HTERT RPE-1 (cell line): ENCODE measurements around the gene GH2.
"Not testable (repeated sequence)": the region's sequence is repeated elsewhere in the genome, so short reads cannot be mapped to it uniquely, and the experiment has no call there.

Source experiments
- in situ Hi-C: fragments of 300-500 bp; cut with MboI; formaldehyde crosslinking; loops from 4 replicates; pipeline ENCODE4 v1.14.3; 2020; ENCODE audit warnings: low sequenced_read_pairs

The GH2 gene

DNA sequence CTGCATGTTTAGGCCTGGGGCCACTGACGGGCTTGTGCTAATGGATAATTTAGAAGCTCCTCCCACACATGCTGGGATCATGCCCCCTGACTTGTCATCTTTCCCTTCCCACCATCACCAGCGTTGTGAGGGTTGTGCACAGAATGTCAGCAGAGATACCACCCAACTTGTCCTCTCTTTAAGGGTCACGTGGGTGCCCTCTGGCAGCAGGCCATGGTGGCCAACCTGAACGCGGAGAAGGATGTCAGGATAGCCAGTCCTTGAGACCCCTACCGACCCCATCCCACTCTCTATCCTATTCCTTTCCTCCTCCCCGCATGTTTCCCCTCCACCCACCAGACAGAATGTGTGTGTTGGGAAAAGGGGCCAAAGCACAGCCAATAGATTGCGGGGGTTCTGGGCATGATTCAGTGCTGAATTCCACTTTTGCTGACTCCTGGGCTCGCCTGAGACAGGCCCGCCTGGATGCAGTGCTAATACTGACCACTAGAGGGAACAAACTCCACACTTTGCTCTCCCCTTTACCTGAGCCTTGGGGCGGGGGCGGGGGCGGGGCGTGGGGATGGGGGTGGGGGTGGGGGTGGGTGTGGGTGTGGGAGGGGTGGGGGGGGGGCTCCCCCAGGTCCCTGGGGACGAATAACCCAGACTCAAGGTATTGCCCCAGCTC is at the start of gene GH2:
GH2 (minus strand) TSS at position 10 of the 667 bp plus-strand sequence. CDS start 143 bp downstream, outside the sequence.
- in situ Hi-C loops: no loop called here

DNA sequence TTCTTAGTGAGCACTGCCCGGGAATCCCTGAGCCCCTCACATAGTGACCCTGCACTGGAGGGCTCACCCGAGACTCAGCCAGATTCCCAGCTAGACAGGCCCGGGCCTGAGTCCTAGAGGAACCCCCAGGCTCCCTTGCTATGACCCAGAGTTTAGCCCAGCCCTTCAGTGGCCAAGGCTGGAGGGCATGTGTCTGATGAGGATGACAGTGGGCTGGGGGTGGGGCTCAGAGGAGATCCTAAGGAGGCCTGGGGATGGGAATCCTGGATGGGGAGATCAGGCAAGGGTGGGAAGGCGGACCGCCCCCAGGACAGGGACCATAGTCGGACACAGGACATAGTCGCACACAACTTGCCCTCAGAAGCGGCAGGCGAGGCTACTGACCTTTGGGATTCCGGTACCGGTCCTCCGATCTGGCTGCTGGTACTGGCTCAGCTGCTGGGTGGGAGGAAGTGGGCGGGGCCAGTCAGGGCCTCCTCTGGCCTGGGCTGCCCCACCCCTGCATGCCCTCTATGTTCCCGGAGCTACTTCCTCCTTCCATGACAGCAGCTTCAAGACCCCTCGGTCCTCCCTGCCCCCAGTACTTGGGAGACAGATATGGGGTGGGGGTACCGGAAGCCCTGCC is 49.3 kb upstream of the GH2 start:
- in situ Hi-C loops: no loop called here

DNA sequence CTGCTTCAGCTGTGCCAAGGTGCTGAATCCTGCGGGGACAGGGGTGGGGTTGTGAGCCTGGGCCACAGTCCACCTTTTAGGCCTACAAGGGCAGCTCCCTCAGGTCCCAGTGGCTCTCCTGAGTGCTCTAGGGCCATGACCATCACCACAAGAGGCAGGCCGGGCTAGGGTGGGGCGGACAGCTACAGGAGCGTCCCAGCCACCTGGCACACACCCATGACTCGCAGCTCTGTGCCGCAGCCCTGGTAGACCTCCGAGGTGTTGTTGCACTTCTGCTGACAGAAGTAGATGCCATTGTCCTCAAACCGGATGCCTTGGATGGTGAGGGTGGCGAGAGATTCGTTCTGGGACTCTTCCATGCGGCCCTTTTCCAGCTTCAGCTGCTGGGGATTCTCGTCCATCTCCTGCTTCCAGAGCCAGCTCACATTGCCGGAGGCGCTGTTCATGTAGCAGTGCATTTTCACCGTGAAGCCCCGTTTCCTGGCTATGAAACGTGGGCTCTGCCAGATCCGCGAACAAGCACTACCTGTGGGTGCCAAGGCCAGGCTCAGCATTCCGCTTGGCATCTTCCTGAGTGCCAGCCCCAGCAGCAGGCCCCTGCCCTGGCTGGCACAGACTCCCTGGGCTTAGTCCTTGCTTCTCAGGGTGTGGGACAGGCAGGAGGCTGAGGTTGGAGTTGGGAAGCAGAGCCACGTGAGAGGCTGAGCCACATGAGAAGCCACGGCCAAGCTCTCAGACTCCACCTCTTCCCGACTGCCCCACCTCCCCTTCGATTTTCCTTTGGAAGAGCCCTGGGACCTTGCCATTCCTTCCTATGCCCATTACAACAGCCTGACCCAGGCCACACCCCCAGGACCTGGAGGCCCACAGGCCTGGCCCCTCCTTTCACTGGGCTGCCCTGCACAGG is 48.4 kb upstream of the GH2 start:
- in situ Hi-C loops: no loop called here

DNA sequence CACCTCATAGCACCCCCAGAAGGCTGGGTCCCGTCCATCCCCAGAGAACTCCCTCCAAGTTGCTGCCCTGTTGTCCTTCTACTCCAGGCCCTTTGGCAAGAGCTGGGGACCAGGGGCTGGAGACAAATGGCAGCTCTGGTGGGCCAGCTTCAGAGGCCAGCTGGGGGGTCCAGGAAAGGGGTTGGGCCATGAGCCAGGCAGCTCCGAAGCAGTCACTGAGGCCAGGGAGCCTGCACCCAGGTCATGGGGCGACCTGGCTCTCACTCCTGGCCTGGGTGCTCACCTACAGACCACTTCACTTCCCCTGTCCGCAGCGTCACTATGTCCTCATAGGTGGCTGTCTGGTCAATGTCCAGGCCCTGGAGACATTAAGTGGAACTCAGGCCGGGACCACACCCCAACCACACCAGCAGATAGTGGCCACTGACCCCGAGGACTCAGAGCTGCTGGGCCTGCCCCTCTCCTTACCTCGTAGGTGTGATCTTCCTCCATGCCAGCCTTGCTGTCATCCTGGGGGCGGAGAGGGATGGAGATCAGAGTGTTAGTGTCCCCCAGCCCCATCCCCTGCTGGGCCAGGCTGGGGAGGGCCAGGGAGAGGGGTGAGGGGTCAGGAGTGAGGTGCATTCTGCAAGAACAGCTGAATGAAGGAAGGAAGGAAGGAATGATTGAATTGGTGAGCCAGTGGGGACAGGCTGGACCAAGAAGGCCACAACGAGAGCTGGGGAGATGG is 47.4 kb upstream of the GH2 start:
- in situ Hi-C loops: no loop called here

DNA sequence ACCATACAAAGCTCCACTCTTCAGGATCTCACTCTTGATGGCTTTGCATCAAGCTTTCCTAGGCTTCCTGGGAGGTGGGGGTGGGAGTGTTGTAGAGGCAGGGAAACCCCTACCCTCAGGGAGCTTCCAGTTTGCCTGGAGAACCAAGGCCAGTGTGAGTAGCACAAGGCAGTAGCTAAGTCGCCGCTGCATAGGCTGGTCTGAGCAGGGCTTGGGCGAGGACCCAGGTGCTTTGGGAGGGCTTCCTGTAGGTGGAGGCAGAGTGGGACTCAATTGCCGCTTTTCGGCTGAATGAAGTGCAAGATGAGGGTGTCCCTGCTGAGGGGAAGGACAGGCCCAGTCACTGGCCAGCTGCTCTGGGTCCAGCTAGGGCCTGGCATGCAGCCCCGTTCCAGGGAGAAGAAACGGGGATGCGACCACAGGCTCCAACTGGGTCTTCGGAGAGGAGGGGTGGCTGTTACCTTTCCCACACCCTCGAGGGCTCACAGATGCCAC is 46.5 kb upstream of the GH2 start:
- in situ Hi-C loops: no loop called here

DNA sequence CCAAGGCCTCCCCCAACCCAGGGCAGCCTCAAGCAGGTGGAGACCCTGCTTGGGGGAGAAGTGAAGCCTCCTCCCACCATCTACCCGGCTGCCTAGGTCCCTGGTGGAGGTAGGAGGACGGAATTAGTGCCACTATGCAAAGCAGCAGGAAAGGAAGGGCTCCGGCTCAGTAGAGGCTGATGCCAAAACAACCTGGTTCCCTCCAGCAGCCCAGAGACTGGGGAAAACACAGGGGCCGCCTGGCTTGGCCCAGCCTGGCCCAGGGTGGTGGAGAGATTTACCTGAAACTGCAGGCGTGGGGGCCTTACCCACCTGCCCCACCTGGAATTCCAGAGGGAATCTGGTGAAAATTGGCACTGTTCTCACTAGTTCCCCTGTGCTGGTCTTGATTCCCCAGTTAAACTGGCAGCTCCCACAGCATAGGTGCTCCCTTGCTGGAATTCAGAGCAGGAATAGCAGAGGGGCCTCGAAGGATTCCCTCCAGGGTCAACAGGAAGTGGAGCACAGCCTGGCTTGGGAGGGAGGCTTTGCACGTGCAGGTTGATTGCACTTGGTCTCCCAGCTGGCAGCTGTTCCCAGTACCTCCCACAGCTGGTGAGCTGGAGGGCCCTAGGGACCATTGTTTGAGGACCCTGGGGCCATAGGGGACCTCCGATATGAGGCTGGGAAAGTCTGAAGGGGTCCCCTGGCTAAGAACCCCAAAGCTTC is 45.9 kb upstream of the GH2 start:
- in situ Hi-C loops: no loop called here

DNA sequence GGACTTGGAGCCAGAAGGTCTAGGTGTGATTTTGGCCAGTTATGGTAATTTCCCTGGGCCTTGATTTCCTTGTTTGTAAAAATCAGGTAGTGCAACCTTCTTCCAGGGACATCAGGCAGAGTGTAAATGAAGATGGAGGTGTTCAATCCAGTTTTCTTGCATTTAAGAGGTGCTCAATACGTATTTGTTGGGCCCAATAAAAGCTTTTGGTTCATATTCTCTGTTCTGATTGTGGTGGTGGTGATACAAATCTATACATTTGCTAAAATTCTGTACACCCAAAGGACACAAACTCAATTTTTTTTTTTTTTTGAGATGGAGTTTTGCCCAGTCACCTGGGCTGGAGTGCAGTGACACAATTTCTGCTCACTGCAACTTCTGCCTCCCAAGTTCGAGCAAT is 44.4 kb upstream of the GH2 start:
- in situ Hi-C loops: no loop called here

DNA sequence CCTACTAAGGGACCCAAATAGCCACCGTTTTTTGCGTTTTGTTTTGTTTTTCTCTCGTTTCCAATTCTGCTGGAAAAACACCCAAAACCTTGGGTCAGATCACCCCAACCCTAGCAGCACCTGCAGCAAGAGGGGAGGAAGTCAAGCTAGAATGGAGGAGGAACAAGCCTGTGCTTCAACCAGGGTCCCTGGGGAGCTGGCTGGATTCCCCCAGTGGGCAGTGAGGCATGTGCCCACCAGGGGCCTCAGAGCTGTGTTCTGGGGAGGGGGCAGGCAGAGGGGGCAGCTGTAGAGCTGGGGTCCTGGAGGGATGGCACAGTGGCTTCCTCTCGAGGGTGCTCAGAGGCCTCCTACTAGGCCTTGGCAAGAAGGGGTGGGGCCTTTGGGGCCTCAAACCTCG is 43.9 kb upstream of the GH2 start:
- in situ Hi-C loops: no loop called here

DNA sequence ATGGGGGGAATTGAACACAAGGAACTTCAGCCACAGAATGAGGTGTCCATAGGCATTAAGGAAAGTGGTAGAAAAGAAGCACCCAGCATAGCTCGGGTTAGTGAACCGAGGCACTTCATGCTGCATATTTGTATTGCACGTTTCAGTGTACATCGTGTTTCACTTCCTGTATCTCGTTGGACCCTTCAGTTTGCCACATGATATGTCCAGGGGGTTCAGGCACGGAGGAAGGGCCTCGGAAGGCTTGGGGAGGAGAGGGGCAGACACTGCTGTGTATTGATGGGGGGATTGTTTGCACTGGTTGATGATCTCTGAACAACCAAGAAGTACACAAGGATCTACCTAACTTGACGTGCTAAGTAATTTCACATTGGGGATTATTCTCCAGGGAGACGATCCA is 40.7 kb upstream of the GH2 start:
- in situ Hi-C loops: not testable (repeated sequence)

DNA sequence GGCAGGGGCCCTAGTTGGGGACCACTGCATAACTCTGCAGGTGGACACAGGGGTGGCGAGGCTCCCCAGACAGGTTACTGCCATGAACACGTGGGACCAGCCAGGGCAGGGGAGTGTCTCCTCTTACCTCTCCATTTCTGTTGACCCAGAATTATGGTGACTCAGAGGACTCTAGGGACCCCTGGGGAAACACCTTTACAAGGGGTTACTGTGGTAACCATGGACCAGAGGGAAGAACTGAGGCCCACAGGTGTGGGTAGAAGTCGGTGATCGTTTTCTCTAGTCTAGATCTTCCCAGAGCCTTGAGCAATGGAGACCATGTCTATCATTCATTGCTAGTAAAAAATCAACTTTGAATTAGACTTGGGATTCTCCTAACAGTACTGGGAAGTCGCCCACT is 39.0 kb upstream of the GH2 start:
- in situ Hi-C loops: not testable (repeated sequence)

DNA sequence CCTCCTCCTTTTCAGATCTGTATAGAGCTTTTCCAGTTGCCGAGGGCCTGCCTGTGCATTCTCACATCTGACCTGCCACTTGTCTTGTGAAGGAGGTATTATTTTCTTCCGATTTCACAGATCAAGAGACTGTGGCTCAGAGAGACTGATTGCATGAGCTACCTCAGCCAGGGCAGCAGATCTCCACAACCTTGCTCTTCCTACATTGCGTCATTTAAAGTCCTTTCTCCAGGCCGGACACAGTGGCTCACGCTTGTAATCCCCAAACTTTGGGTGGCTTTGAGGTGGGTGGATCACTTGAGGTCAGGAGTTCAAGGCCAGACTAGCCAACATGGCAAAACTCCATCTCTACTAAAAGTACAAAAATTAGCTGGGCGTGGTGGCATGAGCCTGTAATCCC is 38.3 kb upstream of the GH2 start:
- in situ Hi-C loops: not testable (repeated sequence)

DNA sequence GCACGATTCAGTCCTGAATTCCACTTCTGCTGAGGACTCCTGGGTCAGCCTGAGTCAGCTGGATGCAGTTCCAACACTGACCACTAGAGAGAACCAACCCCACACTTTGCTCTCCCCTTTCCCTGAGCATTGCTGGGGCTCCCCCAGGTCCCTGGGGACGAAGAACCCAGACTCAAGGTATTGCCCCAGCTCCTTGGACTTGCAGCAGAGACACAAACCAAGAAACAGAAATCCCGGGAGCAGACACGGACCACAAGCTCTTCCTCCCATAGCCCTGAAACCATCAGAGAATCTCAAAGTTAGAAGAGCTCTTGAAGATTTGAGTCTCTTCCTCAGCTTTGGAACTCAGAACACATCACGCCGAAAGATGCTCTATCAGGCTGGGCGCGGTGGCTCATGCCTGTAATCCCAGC is 37.6 kb upstream of the GH2 start:
- in situ Hi-C loops: no loop called here

DNA sequence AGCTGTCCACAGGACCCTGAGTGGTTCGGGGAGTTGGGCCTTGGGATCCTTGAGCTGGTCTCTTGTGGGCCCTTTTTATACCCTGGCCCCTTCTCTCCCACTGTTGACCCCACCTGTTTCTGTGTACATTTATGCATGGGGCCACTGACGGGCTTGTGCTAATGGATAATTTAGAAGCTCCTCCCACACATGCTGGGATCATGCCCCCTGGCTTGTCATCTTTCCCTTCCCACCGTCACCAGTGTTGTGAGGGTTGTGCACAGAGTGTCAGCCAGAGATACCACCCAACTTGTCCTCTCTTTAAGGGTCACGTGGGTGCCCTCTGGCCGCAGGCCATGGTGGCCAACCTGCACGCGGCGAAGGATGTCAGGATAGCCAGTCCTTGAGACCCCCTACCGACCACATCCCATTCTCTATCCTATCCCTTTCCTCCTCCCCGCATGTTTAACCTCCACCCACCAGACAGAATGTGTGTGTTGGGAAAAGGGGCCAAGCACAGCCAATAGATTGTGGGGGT is 37.1 kb upstream of the GH2 start, which contains the start of gene GH1:
GH1 (minus strand) TSS at position 51 of the 517 bp plus-strand sequence. CDS start 63 bp downstream, outside the sequence.
- in situ Hi-C loops: not testable (repeated sequence)

DNA sequence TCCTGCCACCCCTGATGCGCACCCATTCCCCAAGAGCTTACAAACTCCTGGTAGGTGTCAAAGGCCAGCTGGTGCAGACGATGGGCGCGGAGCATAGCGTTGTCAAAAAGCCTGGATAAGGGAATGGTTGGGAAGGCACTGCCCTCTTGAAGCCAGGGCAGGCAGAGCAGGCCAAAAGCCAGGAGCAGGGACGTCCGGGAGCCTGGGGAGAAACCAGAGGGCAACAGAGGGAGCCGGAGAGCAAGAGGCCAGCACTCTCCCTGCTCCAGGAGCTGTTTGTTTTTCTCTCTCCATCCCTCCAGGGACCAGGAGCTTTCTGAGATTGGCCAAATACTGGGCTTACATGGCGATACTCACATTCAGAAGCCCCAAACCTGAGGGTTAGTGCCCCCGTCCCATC is 36.6 kb upstream of the GH2 start:
- in situ Hi-C loops: no loop called here

DNA sequence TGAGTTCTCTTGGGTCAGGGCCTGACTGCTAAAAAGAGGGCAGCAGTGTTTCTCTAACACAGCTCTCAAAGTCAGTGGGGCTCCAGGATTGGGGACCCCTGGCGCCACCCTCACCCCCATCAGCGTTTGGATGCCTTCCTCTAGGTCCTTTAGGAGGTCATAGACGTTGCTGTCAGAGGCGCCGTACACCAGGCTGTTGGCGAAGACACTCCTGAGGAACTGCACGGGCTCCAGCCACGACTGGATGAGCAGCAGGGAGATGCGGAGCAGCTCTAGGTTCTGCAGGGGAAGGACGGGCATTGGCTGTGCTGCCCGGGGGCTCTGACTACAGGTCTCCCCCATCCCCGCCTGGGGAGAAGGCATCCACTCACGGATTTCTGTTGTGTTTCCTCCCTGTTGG is 35.9 kb upstream of the GH2 start:
- in situ Hi-C loops: no loop called here

DNA sequence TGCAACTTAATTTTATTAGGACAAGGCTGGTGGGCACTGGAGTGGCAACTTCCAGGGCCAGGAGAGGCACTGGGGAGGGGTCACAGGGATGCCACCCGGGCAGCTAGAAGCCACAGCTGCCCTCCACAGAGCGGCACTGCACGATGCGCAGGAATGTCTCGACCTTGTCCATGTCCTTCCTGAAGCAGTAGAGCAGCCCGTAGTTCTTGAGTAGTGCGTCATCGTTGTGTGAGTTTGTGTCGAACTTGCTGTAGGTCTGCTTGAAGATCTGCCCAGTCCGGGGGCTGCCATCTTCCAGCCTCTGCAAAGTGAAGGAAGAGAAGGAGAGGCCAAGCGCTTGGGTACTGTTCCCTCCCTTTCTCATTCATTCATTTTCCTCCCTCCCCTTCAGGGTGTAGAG is 35.5 kb upstream of the GH2 start:
- in situ Hi-C loops: not testable (repeated sequence)

DNA sequence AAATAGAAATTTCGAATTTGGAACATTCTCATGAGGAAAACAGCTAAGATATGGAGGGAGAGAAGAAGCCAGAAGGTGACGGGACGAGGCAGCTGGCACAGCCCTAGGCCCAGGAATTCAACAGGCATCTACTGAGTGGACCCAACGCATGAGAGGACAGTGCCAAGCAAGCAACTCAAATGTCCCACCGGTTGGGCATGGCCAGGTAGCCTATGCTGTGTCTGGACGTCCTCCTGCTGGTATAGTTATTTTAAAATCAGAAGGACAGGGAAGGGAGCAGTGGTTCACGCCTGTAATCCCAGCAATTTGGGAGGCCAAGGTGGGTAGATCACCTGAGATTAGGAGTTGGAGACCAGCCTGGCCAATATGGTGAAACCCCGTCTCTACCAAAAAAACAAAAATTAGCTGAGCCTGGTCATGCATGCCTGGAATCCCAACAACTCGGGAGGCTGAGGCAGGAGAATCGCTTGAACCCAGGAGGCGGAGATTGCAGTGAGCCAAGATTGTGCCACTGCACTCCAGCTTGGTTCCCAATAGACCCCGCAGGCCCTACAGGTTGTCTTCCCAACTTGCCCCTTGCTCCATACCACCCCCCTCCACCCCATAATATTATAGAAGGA is 34.9 kb upstream of the GH2 start:
- in situ Hi-C loops: no loop called here

DNA sequence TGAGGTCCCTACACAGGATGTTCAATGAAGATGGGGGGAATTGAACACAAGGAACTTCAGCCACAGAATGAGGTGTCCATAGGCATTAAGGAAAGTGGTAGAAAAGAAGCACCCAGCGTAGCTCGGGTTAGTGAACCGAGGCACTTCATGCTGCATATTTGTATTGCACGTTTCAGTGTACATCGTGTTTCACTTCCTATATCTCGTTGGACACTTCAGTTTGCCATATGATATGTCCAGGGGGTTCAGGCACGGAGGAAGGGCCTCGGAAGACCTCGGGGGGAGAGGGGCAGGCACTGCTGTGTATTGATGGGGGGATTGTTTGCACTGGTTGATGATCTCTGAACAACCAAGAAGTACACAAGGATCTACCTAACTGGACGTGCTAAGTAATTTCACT is 34.0 kb upstream of the GH2 start:
- in situ Hi-C loops: not testable (repeated sequence)

DNA sequence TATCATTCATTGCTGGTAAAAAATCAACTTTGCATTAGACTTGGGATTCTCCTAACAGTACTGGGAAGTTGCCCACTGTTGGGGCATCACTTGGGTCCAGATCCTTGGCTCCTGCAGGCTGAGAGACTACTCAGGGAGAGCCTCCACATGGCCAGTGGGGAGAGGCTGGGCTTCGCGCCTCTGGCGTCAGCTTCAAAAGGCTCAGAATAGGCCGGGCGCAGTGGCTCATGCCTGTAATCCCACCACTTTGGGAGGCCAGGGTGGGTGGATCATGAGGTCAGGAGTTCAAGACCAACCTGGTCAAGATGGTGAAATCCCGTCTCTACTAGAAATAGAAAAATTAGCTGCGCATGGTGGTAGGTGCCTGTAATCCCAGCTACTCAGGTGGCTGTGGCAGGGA is 32.7 kb upstream of the GH2 start:
- in situ Hi-C loops: no loop called here
